22Rv1 (cell line): Measurements from ENCODE around the gene KHDC3L.

Source experiments
- CTCF ChIP-seq: fragments of 450-650 bp; IDR thresholded peaks from 2 replicates; pipeline ENCODE4 v1.5.1; 2017; ENCODE audit warnings: mild to moderate bottlenecking
- ZFX ChIP-seq: fragments of 450-650 bp; IDR thresholded peaks from 2 replicates; pipeline ENCODE4 v1.6.1; 2017; ENCODE audit warnings: antibody characterized with exemption, borderline replicate concordance

GRCh38 chr6:73314577-73315492, 47.6 kb upstream of the KHDC3L start:
- TF ChIP-seq CTCF (no peak), ZFX (no peak)
